ENCODE results near the gene GALNTL6.

GRCh38 chr4:172998527-172999469 is 1185.6 kb downstream of the GALNTL6 start:
- TF ChIP-seq POLR2AphosphoS5 (IDR thresholded peaks at IDR 0.05; ENCODE audit: low read depth) (no peak), CTCF (IDR thresholded peaks at IDR 0.05; ENCODE audit: insufficient read depth, low read length) (no peak)

All from HL-60 (cell line).